Measurements from ENCODE around the gene CACNB4. TPM values are rescaled to one million over a fixed set of nuclear protein-coding genes. Genes with fewer than 3 reads are reported as not detected.
"Not testable (repeated sequence)": the region's sequence is repeated elsewhere in the genome, so short reads cannot be mapped to it uniquely, and the experiment has no call there.

The CACNB4 gene
- total RNA-seq, 2 donors from 2014 or later = 0.33 to 1.3 TPM

GRCh38 chr2:151916632-151917031 lies 182.2 kb downstream of the CACNB4 start:
- Histone ChIP-seq H3K4me3 (no peak overlapping the region), H3K27me3 (no peaks in the 10 kb centered on the region), H3K9me3 (no peaks in the 10 kb centered on the region), H3K27ac (no peak overlapping the region), H3K36me3 (replicated peaks in 1 of 2; ENCODE audit: insufficient read depth in 1 of 2, low read depth in 2 of 2) (no peaks in the 10 kb centered on the region), H3K4me1 (no peaks in the 10 kb centered on the region)
- 54 to 62% methylated on average over 5 of the region's 5 CpGs for WGBS, 2 donors
- ATAC-seq = no peak
- TF ChIP-seq POLR2A (IDR thresholded peaks at IDR 0.05) = no peak
- no peak for TF ChIP-seq CTCF (IDR thresholded peaks at IDR 0.05)
- no peak for DNase-seq
- intact Hi-C loops (cut with DNase I) = no loop called here

- H3K27me3 ChIP-seq; H3K9me3 ChIP-seq; H3K4me1 ChIP-seq; H3K27ac ChIP-seq; H3K4me3 ChIP-seq; ATAC-seq; intact Hi-C loops (cut with DNase I); H3K36me3 ChIP-seq (replicated peaks in 1 of 2; ENCODE audit: insufficient read depth in 1 of 2, low read depth in 2 of 2); DNase-seq: not testable (repeated sequence)
- 90 to 93% methylated on average over 4 to 6 of the region's 7 CpGs for WGBS, 2 donors
Observed at GRCh38 chr2:151915629-151916025, 183.2 kb downstream of the CACNB4 start.

GRCh38 chr2:151914989-151915628 lies 183.7 kb downstream of the CACNB4 start:
- TF ChIP-seq POLR2A (IDR thresholded peaks at IDR 0.05) (no peak), CTCF (IDR thresholded peaks at IDR 0.05) (no peak)
- ATAC-seq (no peak), DNase-seq (no peak)
- no peaks in the 10 kb centered on the region for H3K27me3 ChIP-seq
- no peak overlapping the region for H3K4me3 ChIP-seq
- no peak overlapping the region for H3K27ac ChIP-seq
- intact Hi-C loops (cut with DNase I) = no loop called here
- H3K36me3 ChIP-seq (replicated peaks in 1 of 2; ENCODE audit: insufficient read depth in 1 of 2, low read depth in 2 of 2) = no peaks in the 10 kb centered on the region
- H3K4me1 ChIP-seq = no peaks in the 10 kb centered on the region
- 85 to 91% methylated on average over 4 to 12 of the region's 12 CpGs for WGBS, 2 donors
- H3K9me3 ChIP-seq = no peaks in the 10 kb centered on the region

- WGBS, 2 donors = 79 to 84% methylated on average over 2 of the region's 2 CpGs
- Histone ChIP-seq H3K9me3 (no peaks in the 10 kb centered on the region), H3K27ac (no peak overlapping the region), H3K4me3 (no peak overlapping the region), H3K4me1 (no peaks in the 10 kb centered on the region), H3K36me3 (replicated peaks in 1 of 2; ENCODE audit: insufficient read depth in 1 of 2, low read depth in 2 of 2) (no peaks in the 10 kb centered on the region), H3K27me3 (no peaks in the 10 kb centered on the region)
- no peak for TF ChIP-seq POLR2A (IDR thresholded peaks at IDR 0.05)
- TF ChIP-seq CTCF (IDR thresholded peaks at IDR 0.05) = no peak
- no peak for ATAC-seq
- DNase-seq = no peak
- intact Hi-C loops (cut with DNase I) = no loop called here
Observed at GRCh38 chr2:151908204-151908882, 190.5 kb downstream of the CACNB4 start.

- Histone ChIP-seq H3K4me1 (no peaks in the 10 kb centered on the region), H3K9me3 (no peaks in the 10 kb centered on the region), H3K27me3 (no peaks in the 10 kb centered on the region), H3K4me3 (no peak overlapping the region), H3K36me3 (replicated peaks in 1 of 2; ENCODE audit: insufficient read depth in 1 of 2, low read depth in 2 of 2) (no peaks in the 10 kb centered on the region), H3K27ac (no peak overlapping the region)
- intact Hi-C loops (cut with DNase I) = no loop called here
- DNase-seq = no peak
- 64 to 67% methylated on average over 6 of the region's 6 CpGs for WGBS, 2 donors
- ATAC-seq = no peak
- TF ChIP-seq POLR2A (IDR thresholded peaks at IDR 0.05) (no peak), CTCF (IDR thresholded peaks at IDR 0.05) (no peak)
Observed at GRCh38 chr2:151907286-151908203, 191.3 kb downstream of the CACNB4 start.
